ENCODE measurements around the gene TTF1. TPM values are rescaled to one million over a fixed set of nuclear protein-coding genes. Genes with fewer than 3 reads are reported as not detected.

TTF1 gene
- total and polyA plus RNA-seq, 2 of the 13 experiments (the other 11 are each of a cell fraction or from before 2014, with no cell fraction given): 3.4 to 9.8 TPM

DNA sequence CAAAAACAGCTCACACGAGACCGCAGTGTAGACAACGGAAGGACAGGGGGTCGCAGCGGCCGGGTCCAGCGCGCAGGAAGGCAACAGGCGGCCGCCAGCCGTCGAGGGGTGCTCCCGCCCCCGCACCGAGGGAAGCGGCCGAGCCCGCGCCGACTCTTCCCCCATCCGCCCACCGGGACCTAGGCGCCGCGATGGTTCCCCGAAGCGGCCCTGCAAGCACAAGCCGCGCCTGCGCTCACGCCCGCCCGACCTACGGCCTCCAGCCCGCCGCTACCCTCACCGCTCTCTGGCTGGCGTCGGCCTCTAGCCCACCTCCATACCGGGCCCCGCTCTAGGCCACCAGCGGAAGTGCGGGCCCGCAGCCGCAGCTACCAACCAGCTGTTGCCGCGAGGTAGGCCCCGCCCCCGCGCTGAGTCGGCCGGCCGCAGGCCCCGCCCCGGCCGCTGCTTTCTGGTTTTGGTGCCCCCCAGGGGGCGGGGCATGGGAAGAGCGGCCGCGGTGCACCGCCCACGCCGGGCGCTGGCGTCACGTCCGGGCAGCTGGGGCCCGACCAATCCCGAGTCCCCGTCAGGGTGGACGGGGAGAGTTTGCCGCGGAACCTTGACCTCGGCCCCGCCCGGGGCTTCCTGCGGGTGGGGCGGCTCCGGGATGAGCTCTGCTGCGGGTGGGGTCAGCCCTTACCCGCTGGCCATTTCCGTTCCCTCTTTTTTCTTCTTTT, 51.8 kb downstream of the TTF1 start, which contains the start of gene SETX (continued):
- TF ChIP-seq, protein P1, sequence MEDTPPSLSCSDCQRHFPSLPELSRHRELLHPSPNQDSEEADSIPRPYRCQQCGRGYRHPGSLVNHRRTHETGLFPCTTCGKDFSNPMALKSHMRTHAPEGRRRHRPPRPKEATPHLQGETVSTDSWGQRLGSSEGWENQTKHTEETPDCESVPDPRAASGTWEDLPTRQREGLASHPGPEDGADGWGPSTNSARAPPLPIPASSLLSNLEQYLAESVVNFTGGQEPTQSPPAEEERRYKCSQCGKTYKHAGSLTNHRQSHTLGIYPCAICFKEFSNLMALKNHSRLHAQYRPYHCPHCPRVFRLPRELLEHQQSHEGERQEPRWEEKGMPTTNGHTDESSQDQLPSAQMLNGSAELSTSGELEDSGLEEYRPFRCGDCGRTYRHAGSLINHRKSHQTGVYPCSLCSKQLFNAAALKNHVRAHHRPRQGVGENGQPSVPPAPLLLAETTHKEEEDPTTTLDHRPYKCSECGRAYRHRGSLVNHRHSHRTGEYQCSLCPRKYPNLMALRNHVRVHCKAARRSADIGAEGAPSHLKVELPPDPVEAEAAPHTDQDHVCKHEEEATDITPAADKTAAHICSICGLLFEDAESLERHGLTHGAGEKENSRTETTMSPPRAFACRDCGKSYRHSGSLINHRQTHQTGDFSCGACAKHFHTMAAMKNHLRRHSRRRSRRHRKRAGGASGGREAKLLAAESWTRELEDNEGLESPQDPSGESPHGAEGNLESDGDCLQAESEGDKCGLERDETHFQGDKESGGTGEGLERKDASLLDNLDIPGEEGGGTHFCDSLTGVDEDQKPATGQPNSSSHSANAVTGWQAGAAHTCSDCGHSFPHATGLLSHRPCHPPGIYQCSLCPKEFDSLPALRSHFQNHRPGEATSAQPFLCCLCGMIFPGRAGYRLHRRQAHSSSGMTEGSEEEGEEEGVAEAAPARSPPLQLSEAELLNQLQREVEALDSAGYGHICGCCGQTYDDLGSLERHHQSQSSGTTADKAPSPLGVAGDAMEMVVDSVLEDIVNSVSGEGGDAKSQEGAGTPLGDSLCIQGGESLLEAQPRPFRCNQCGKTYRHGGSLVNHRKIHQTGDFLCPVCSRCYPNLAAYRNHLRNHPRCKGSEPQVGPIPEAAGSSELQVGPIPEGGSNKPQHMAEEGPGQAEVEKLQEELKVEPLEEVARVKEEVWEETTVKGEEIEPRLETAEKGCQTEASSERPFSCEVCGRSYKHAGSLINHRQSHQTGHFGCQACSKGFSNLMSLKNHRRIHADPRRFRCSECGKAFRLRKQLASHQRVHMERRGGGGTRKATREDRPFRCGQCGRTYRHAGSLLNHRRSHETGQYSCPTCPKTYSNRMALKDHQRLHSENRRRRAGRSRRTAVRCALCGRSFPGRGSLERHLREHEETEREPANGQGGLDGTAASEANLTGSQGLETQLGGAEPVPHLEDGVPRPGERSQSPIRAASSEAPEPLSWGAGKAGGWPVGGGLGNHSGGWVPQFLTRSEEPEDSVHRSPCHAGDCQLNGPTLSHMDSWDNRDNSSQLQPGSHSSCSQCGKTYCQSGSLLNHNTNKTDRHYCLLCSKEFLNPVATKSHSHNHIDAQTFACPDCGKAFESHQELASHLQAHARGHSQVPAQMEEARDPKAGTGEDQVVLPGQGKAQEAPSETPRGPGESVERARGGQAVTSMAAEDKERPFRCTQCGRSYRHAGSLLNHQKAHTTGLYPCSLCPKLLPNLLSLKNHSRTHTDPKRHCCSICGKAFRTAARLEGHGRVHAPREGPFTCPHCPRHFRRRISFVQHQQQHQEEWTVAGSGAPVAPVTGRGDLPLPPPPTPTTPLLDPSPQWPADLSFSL (CRISPR knock-in tag; IDR thresholded peaks at IDR 0.05): no peak
- TF ChIP-seq, protein P2, sequence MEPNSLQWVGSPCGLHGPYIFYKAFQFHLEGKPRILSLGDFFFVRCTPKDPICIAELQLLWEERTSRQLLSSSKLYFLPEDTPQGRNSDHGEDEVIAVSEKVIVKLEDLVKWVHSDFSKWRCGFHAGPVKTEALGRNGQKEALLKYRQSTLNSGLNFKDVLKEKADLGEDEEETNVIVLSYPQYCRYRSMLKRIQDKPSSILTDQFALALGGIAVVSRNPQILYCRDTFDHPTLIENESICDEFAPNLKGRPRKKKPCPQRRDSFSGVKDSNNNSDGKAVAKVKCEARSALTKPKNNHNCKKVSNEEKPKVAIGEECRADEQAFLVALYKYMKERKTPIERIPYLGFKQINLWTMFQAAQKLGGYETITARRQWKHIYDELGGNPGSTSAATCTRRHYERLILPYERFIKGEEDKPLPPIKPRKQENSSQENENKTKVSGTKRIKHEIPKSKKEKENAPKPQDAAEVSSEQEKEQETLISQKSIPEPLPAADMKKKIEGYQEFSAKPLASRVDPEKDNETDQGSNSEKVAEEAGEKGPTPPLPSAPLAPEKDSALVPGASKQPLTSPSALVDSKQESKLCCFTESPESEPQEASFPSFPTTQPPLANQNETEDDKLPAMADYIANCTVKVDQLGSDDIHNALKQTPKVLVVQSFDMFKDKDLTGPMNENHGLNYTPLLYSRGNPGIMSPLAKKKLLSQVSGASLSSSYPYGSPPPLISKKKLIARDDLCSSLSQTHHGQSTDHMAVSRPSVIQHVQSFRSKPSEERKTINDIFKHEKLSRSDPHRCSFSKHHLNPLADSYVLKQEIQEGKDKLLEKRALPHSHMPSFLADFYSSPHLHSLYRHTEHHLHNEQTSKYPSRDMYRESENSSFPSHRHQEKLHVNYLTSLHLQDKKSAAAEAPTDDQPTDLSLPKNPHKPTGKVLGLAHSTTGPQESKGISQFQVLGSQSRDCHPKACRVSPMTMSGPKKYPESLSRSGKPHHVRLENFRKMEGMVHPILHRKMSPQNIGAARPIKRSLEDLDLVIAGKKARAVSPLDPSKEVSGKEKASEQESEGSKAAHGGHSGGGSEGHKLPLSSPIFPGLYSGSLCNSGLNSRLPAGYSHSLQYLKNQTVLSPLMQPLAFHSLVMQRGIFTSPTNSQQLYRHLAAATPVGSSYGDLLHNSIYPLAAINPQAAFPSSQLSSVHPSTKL (CRISPR knock-in tag; IDR thresholded peaks at IDR 0.05): no peak; the same call in 1 of the 2 replicates
- TF ChIP-seq TCF7 (IDR thresholded peaks at IDR 0.05; ENCODE audit: low read depth): no peak
- TF ChIP-seq HOXA3 (CRISPR knock-in tag; IDR thresholded peaks at IDR 0.05): peak; percentile 87; the same call in 1 of the 2 replicates
- TF ChIP-seq, protein P3, sequence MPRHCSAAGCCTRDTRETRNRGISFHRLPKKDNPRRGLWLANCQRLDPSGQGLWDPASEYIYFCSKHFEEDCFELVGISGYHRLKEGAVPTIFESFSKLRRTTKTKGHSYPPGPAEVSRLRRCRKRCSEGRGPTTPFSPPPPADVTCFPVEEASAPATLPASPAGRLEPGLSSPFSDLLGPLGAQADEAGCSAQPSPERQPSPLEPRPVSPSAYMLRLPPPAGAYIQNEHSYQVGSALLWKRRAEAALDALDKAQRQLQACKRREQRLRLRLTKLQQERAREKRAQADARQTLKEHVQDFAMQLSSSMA (CRISPR knock-in tag; IDR thresholded peaks at IDR 0.05): no peak
- TF ChIP-seq AGO2 (optimal IDR thresholded peaks at IDR 0.05; ENCODE audit: low read depth, low read length): peak; percentile 70
- TF ChIP-seq TSC22D2 (CRISPR knock-in tag; IDR thresholded peaks at IDR 0.05; ENCODE audit: borderline replicate concordance): no peak
- TF ChIP-seq ZNF530 (CRISPR knock-in tag; IDR thresholded peaks at IDR 0.05; ENCODE audit: low read depth): no peak
- TF ChIP-seq NFATC3 (CRISPR knock-in tag; IDR thresholded peaks at IDR 0.05): no peak
- TF ChIP-seq EED (CRISPR knock-in tag; IDR thresholded peaks at IDR 0.05): 0 out of 2 replicates have a peak, but pooled peaks have one; percentile 20
- TF ChIP-seq ZNF138 (CRISPR knock-in tag; IDR thresholded peaks at IDR 0.05; ENCODE audit: low read depth): peak; percentile 55; the same call in 1 of the 2 replicates
- TF ChIP-seq, protein P4, sequence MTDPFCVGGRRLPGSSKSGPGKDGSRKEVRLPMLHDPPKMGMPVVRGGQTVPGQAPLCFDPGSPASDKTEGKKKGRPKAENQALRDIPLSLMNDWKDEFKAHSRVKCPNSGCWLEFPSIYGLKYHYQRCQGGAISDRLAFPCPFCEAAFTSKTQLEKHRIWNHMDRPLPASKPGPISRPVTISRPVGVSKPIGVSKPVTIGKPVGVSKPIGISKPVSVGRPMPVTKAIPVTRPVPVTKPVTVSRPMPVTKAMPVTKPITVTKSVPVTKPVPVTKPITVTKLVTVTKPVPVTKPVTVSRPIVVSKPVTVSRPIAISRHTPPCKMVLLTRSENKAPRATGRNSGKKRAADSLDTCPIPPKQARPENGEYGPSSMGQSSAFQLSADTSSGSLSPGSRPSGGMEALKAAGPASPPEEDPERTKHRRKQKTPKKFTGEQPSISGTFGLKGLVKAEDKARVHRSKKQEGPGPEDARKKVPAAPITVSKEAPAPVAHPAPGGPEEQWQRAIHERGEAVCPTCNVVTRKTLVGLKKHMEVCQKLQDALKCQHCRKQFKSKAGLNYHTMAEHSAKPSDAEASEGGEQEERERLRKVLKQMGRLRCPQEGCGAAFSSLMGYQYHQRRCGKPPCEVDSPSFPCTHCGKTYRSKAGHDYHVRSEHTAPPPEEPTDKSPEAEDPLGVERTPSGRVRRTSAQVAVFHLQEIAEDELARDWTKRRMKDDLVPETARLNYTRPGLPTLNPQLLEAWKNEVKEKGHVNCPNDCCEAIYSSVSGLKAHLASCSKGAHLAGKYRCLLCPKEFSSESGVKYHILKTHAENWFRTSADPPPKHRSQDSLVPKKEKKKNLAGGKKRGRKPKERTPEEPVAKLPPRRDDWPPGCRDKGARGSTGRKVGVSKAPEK (CRISPR knock-in tag; IDR thresholded peaks at IDR 0.05; ENCODE audit: borderline replicate concordance): no peak

Data from HepG2 (cell line).